ENCODE measurements around the gene WDR88.

Gene WDR88

GRCh38 chr19:33193865-33194362 lies 62.0 kb downstream of the WDR88 start, which contains the start of gene LRP3:
TSS of gene LRP3 (plus strand) at chr19:33194330. CDS start at chr19:33194786, 456 bp downstream.
- H3K9me2 ChIP-seq (replicated peaks; ENCODE audit: control insufficient read depth, low read length): no peaks in the 10 kb centered on the region
- TF ChIP-seq CTCF (IDR thresholded peaks at IDR 0.05; ENCODE audit: low read depth, low read length, poor library complexity, severe bottlenecking) (no peak), EZH2phosphoT487 (IDR thresholded peaks at IDR 0.05; ENCODE audit: borderline replicate concordance, low read length) (no peak)
- H3K4me3 ChIP-seq (ENCODE audit: low read length): no peak within 1 kb of the TSS
- no peaks in the 10 kb centered on the region for H3K79me2 ChIP-seq (ENCODE audit: control insufficient read depth, low read length)
- no peaks in the 10 kb centered on the region for H3K9me3 ChIP-seq (ENCODE audit: control insufficient read depth, insufficient read depth, low read length)
- no peaks in the 10 kb centered on the region for H3K36me3 ChIP-seq (ENCODE audit: control insufficient read depth, low read length)
- no peak within 1 kb of the TSS for H3K27ac ChIP-seq (ENCODE audit: low read depth, low read length)
- no peak within 1 kb of the TSS for H3K4me2 ChIP-seq (ENCODE audit: low read length)
- H4K20me1 ChIP-seq (ENCODE audit: control insufficient read depth, insufficient read depth, low read depth, low read length): no peaks in the 10 kb centered on the region
- no peaks in the 10 kb centered on the region for H3K4me1 ChIP-seq (ENCODE audit: control insufficient read depth, low read length)
- no peaks in the 10 kb centered on the region for H3K27me3 ChIP-seq (ENCODE audit: control insufficient read depth, low read length)
- H3F3A ChIP-seq (ENCODE audit: control insufficient read depth, insufficient read depth): no peaks in the 10 kb centered on the region

GRCh38 chr19:33194532-33194885 lies 62.6 kb downstream of the WDR88 start:
- Histone ChIP-seq H3K9me2 (replicated peaks; ENCODE audit: control insufficient read depth, low read length) (no peaks in the 10 kb centered on the region), H3K27me3 (ENCODE audit: control insufficient read depth, low read length) (no peaks in the 10 kb centered on the region), H3K36me3 (ENCODE audit: control insufficient read depth, low read length) (no peaks in the 10 kb centered on the region), H3K4me3 (ENCODE audit: low read length) (no peak overlapping the region), H3F3A (ENCODE audit: control insufficient read depth, insufficient read depth) (no peaks in the 10 kb centered on the region), H3K4me1 (ENCODE audit: control insufficient read depth, low read length) (no peaks in the 10 kb centered on the region), H3K4me2 (ENCODE audit: low read length) (no peak overlapping the region), H3K27ac (ENCODE audit: low read depth, low read length) (no peak overlapping the region), H4K20me1 (ENCODE audit: control insufficient read depth, insufficient read depth, low read depth, low read length) (no peaks in the 10 kb centered on the region), H3K79me2 (ENCODE audit: control insufficient read depth, low read length) (no peaks in the 10 kb centered on the region), H3K9me3 (ENCODE audit: control insufficient read depth, insufficient read depth, low read length) (no peaks in the 10 kb centered on the region)
- no peak for TF ChIP-seq CTCF (IDR thresholded peaks at IDR 0.05; ENCODE audit: low read depth, low read length, poor library complexity, severe bottlenecking)
- no peak for TF ChIP-seq EZH2phosphoT487 (IDR thresholded peaks at IDR 0.05; ENCODE audit: borderline replicate concordance, low read length)

- Histone ChIP-seq H3K4me2 (ENCODE audit: low read length) (no peak overlapping the region), H3K27ac (ENCODE audit: low read depth, low read length) (no peak overlapping the region), H3K4me3 (ENCODE audit: low read length) (no peak overlapping the region), H3K36me3 (ENCODE audit: control insufficient read depth, low read length) (no peaks in the 10 kb centered on the region), H3K9me3 (ENCODE audit: control insufficient read depth, insufficient read depth, low read length) (no peaks in the 10 kb centered on the region), H3K79me2 (ENCODE audit: control insufficient read depth, low read length) (no peaks in the 10 kb centered on the region), H3K27me3 (ENCODE audit: control insufficient read depth, low read length) (no peaks in the 10 kb centered on the region), H3K9me2 (replicated peaks; ENCODE audit: control insufficient read depth, low read length) (no peaks in the 10 kb centered on the region), H4K20me1 (ENCODE audit: control insufficient read depth, insufficient read depth, low read depth, low read length) (no peaks in the 10 kb centered on the region), H3K4me1 (ENCODE audit: control insufficient read depth, low read length) (no peaks in the 10 kb centered on the region), H3F3A (ENCODE audit: control insufficient read depth, insufficient read depth) (no peaks in the 10 kb centered on the region)
- TF ChIP-seq EZH2phosphoT487 (IDR thresholded peaks at IDR 0.05; ENCODE audit: borderline replicate concordance, low read length) (no peak), CTCF (IDR thresholded peaks at IDR 0.05; ENCODE audit: low read depth, low read length, poor library complexity, severe bottlenecking) (no peak)
Measured at GRCh38 chr19:33194886-33195644, 63.2 kb downstream of the WDR88 start.

Data from DOHH2 (cell line).